ENCODE results near the gene TAMM41.

DNA sequence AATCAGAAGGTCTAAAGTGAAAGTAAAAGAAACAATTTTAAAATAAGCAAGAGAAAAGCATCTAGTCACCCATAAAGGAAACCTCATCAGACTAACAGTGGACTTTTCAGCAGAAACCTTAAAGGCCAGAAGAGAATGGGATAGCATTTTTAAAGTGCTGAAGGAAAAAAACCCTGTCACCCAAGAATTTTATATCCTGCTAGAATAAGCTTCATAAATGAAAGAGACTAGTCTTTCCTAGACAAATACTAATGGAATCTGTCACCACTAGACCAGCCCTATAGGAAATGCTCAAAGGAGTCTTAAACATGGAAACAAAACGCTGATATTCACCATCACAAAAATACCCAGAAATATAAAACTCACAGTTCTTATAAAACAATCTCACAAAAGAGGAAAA is 46.9 kb downstream of the TAMM41 start:
- TF ChIP-seq, protein P1, sequence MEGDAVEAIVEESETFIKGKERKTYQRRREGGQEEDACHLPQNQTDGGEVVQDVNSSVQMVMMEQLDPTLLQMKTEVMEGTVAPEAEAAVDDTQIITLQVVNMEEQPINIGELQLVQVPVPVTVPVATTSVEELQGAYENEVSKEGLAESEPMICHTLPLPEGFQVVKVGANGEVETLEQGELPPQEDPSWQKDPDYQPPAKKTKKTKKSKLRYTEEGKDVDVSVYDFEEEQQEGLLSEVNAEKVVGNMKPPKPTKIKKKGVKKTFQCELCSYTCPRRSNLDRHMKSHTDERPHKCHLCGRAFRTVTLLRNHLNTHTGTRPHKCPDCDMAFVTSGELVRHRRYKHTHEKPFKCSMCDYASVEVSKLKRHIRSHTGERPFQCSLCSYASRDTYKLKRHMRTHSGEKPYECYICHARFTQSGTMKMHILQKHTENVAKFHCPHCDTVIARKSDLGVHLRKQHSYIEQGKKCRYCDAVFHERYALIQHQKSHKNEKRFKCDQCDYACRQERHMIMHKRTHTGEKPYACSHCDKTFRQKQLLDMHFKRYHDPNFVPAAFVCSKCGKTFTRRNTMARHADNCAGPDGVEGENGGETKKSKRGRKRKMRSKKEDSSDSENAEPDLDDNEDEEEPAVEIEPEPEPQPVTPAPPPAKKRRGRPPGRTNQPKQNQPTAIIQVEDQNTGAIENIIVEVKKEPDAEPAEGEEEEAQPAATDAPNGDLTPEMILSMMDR (IDR thresholded peaks at IDR 0.05), result no peak
- no peak for TF ChIP-seq POLR2A (IDR thresholded peaks at IDR 0.05)
- TF ChIP-seq POLR2AphosphoS5 (IDR thresholded peaks at IDR 0.05), result no peak

Data from breast epithelium (tissue), 3 donors.